Activated CD8-positive, alpha-beta memory T cell treated with anti-CD3 and anti-CD28 coated beads, Interleukin-2, amount 10 ng/mL, durations not matched to agents 7 days and 5 days (primary cell): Measurements from ENCODE around the gene GLRX2. TPM values are rescaled to one million over a fixed set of nuclear protein-coding genes. Genes with fewer than 3 reads are reported as not detected.
"Not testable (repeated sequence)": the region's sequence is repeated elsewhere in the genome, so short reads cannot be mapped to it uniquely, and the experiment has no call there.

Experiments used
- ATAC-seq: fragments of 150-1000 bp; cut with Tn5 transposase; one replicate; pipeline ENCODE4 v1.10.0; 2021; ENCODE audit warnings: moderate library complexity
- CTCF ChIA-PET: fragments of 350-600 bp; sonication (Branson Sonifier 250); formaldehyde crosslinking; loops from one replicate; lab custom pipeline; 2021; ENCODE audit warnings: antibody characterized with exemption; lab: Charles Lee
- DNase-seq: peaks from one replicate; pipeline ENCODE4 v3.0.0-alpha.2; 2020
- H3K27ac Mint-ChIP-seq: one replicate; pipeline ENCODE4 v1.8.0; 2021; ENCODE audit warnings: mild to moderate bottlenecking, mixed read lengths
- H3K27me3 Mint-ChIP-seq: one replicate; pipeline ENCODE4 v1.8.0; 2021; ENCODE audit warnings: mixed read lengths
- H3K36me3 Mint-ChIP-seq: one replicate; pipeline ENCODE4 v1.8.0; 2021; ENCODE audit warnings: mild to moderate bottlenecking, mixed read lengths
- H3K4me1 Mint-ChIP-seq: one replicate; pipeline ENCODE4 v1.8.0; 2021; ENCODE audit warnings: mixed read lengths
- H3K4me3 Mint-ChIP-seq: one replicate; pipeline ENCODE4 v1.8.0; 2021; ENCODE audit warnings: mild to moderate bottlenecking, moderate library complexity, mixed read lengths
- H3K9me3 Mint-ChIP-seq: one replicate; pipeline ENCODE4 v1.8.0; 2022; ENCODE audit warnings: low read depth, mixed read lengths
- microRNA-seq: library from miRNA; unstranded; fragments of <30 nt; microRNA quantifications from one replicate; pipeline ENCODE4 v1.2.0, GENCODE V29; 2022
- total RNA-seq, 2 experiments: library from RNA; stranded (reverse); gene quantifications; one replicate each; pipeline ENCODE4 v1.2.3, GENCODE V29; 2021

Gene GLRX2
- total RNA-seq, 2 experiments from 2014 or later: 22.3 to 37.6 TPM

GRCh38 chr1:193054169-193054675, 51.0 kb downstream of the GLRX2 start:
- no peak overlapping the region for H3K27ac Mint-ChIP-seq
- no peaks in the 10 kb centered on the region for H3K9me3 Mint-ChIP-seq
- no peak overlapping the region for H3K4me3 Mint-ChIP-seq
- DNase-seq: no peak
- no peaks in the 10 kb centered on the region for H3K27me3 Mint-ChIP-seq
- peaks cover 39% of the 10 kb centered on the region for H3K4me1 Mint-ChIP-seq
- CTCF ChIA-PET: interaction anchor here (0.8 kb wide), 1 partner anchor 14 kb away, joined by 3 read pairs; no protein-coding TSS in a partner anchor
- ATAC-seq: no peak
- H3K36me3 Mint-ChIP-seq: peaks cover 28% of the 10 kb centered on the region

DNA sequence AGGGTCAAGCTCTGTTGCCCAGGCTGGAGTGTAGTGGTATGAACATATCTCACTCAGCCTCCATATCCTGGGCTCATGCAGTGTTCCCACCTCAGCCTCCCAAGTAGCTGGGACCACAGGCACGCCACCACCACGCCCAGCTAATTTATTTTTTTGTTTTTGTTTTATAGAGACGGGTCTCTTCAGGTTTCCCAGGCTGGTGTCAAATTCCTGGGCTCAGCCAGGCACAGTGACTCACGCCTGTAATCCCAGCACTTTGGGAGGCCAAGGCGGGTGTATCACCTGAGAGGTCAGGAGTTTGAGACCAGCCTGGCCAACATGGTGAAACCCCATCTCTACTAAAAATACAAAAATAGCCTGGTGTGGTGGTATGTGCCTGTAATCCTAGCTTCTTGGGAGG, 56.3 kb downstream of the GLRX2 start:
- ATAC-seq, H3K27me3 Mint-ChIP-seq, H3K9me3 Mint-ChIP-seq, DNase-seq, H3K4me3 Mint-ChIP-seq, H3K27ac Mint-ChIP-seq: not testable (repeated sequence)
- CTCF ChIA-PET: interaction anchor here (1.6 kb wide), 1 partner anchor 10 kb away, joined by 3 read pairs; no protein-coding TSS in a partner anchor
- H3K36me3 Mint-ChIP-seq: peaks cover 34% of the 10 kb centered on the region
- H3K4me1 Mint-ChIP-seq: peaks cover 16% of the 10 kb centered on the region

Small RNA genes lying within 50 kb of the gene (microRNA-seq; reads per million reads assigned to microRNA genes)
- gene MIR1278: not detected

Other genes starting within 250 kb of the GLRX2 start
- 10 to 100 TPM; 50.8 to 68.5 TPM for gene UCHL5, start 46.1 kb downstream of the GLRX2 start, total RNA-seq
- gene RO60, start 45.8 kb downstream of the GLRX2 start, total RNA-seq: 10 to 100 TPM; 59.0 to 59.3 TPM
- 10 to 100 TPM; 55.6 to 63.3 TPM for gene CDC73, start 16.6 kb upstream of the GLRX2 start, total RNA-seq
- gene B3GALT2, start 81.2 kb upstream of the GLRX2 start, total RNA-seq: 1 to 10 TPM in 1 of 2 experiments, under 1 TPM in 1; 0.99 to 2.5 TPM